Mucosa of descending colon (tissue), 3 donors: ENCODE data around the gene KSR1. TPM values are rescaled to one million over a fixed set of nuclear protein-coding genes. Genes with fewer than 3 reads are reported as not detected.

Experiments
- ATAC-seq: fragments of 200-7000 bp; cut with Tn5 transposase; one replicate; pipeline ENCODE4 v1.9.1; 2020; ENCODE audit warnings: mild to moderate bottlenecking, moderate library complexity
- DNase-seq, 3 donors: peaks; one replicate each; pipeline ENCODE4 v3.0.0-alpha.2; 2020
- H3K36me3 ChIP-seq: fragments of 200-600 bp; one replicate; pipeline ENCODE4 v1.8.0; 2021; ENCODE audit warnings: low read depth, mild to moderate bottlenecking
- H3K4me1 ChIP-seq: fragments of 200-600 bp; one replicate; pipeline ENCODE4 v1.8.0; 2021; ENCODE audit warnings: low read depth, mild to moderate bottlenecking
- H3K4me3 ChIP-seq: fragments of 200-600 bp; one replicate; pipeline ENCODE4 v1.8.0; 2021; ENCODE audit warnings: mild to moderate bottlenecking
- H3K9me3 ChIP-seq: fragments of 200-600 bp; one replicate; pipeline ENCODE4 v1.8.0; 2021; ENCODE audit warnings: mild to moderate bottlenecking
- intact Hi-C, 2 donors: fragments of 100-400 bp; cut with DNase I in 1 of 2; cut with micrococcal nuclease in 1 of 2; formaldehyde crosslinking; loops; one replicate each; pipeline versions ENCODE4 v1.11.0 to v1.11.1; 2022; cut with DNase I, micrococcal nuclease
- total RNA-seq, 3 donors: library from RNA; stranded (reverse); fragmentation: NEBNext Ultra II Directional in 2 of 3; extraction: Animal tissue kit (Norgen Biotek cat#: 25700) in 2 of 3; gene quantifications; one replicate each; pipeline versions ENCODE4 v1.2.1 to v1.2.4, GENCODE V29; 2021 to 2023
- TF ChIP-seq, protein P1 (sequence below): fragments of 200-600 bp; IDR thresholded peaks from one replicate; pipeline ENCODE4 v1.8.0; 2022; ENCODE audit warnings: antibody characterized with exemption, mild to moderate bottlenecking
- donor health status: DM: no; HTN: no; CAD: no; lungs with moderate emphysema.
- donor health status: DM: no; HTN: no; CAD: no.
- donor health status: DM: no; HTN: yes; CAD: no.

The KSR1 gene
- total RNA-seq, 3 donors from 2014 or later, result 20.5 to 50.4 (median 21.3) TPM

DNA sequence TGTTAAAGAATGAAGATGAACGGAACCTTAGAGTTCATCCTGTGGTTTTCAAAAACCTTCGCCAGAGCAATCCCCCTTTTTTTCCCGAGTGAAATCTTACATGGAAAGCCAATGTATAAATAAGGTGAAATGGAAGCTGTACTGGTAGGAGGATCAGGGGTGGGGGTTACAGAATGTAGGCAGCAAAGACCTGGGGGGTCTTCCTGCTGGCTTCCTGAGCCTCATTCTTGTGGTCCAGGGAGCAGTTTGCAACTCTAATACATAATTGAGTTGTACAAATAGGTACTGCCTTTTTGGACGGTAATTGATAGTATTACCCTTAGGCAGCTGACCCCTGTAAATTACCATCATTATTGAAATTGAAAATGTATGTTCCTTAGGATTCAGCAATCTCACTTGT is 34.1 kb downstream of the KSR1 start:
- DNase-seq (no peak), ATAC-seq (no peak)
- intact Hi-C loops, result no loop called here
- Histone ChIP-seq H3K36me3 (no peaks in the 10 kb centered on the region), H3K9me3 (no peaks in the 10 kb centered on the region), H3K4me1 (peaks cover 6% of the 10 kb centered on the region), H3K4me3 (no peak overlapping the region)
- TF ChIP-seq, protein P1, sequence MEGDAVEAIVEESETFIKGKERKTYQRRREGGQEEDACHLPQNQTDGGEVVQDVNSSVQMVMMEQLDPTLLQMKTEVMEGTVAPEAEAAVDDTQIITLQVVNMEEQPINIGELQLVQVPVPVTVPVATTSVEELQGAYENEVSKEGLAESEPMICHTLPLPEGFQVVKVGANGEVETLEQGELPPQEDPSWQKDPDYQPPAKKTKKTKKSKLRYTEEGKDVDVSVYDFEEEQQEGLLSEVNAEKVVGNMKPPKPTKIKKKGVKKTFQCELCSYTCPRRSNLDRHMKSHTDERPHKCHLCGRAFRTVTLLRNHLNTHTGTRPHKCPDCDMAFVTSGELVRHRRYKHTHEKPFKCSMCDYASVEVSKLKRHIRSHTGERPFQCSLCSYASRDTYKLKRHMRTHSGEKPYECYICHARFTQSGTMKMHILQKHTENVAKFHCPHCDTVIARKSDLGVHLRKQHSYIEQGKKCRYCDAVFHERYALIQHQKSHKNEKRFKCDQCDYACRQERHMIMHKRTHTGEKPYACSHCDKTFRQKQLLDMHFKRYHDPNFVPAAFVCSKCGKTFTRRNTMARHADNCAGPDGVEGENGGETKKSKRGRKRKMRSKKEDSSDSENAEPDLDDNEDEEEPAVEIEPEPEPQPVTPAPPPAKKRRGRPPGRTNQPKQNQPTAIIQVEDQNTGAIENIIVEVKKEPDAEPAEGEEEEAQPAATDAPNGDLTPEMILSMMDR, result no peak

DNA sequence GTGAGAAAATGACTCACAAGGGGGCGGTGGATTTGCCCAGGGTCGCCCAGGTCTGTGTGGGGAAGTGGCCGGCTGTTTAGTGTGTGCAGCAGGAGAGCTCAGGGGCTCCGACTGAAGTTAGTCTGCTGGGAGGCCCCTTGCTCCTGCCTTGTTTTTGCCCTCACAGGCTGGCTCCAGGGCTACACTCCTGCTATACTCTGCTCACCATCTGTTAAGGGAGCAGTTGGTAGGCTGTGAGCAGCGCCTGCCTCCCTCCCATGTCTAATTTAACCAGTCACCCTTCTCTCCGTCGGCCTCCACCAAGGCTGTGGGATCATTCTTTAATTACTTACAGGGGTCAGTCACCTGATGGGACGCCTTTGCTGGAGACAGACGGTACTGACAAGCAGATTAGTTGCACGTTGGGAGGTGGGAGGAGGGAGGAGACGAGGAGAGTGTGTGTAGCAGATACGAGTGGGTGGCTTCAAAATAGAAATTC is 35.5 kb downstream of the KSR1 start:
- intact Hi-C loops, result no loop called here
- Histone ChIP-seq H3K9me3 (no peaks in the 10 kb centered on the region), H3K36me3 (no peaks in the 10 kb centered on the region), H3K4me3 (no peak overlapping the region), H3K4me1 (peaks cover 3% of the 10 kb centered on the region)
- ATAC-seq (no peak), DNase-seq (no peak)
- TF ChIP-seq, protein P1, result no peak

DNA sequence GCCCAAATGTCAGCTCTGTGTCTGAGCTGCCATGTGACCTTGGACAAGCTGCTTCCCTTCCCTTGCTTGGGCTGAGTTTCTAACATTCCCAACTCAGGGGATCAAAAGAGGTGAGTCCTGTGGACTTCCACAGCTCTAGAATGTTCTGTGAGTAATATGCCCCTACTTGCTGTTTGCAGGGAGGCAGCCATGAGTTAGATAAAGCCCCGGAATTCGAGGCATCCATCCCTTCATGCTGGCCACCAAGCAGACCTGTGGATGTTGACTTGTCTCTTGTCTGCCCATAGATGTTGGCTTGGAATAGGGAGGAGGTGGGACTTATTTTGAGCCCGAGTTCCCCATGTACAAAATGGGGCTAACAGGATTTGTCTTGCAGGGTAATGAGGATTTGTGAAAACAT is 36.2 kb downstream of the KSR1 start:
- DNase-seq, result no peak
- Histone ChIP-seq H3K4me3 (no peak overlapping the region), H3K9me3 (no peaks in the 10 kb centered on the region), H3K4me1 (peaks cover 3% of the 10 kb centered on the region), H3K36me3 (no peaks in the 10 kb centered on the region)
- intact Hi-C loops, result no loop called here
- ATAC-seq, result no peak
- TF ChIP-seq, protein P1, result no peak

DNA sequence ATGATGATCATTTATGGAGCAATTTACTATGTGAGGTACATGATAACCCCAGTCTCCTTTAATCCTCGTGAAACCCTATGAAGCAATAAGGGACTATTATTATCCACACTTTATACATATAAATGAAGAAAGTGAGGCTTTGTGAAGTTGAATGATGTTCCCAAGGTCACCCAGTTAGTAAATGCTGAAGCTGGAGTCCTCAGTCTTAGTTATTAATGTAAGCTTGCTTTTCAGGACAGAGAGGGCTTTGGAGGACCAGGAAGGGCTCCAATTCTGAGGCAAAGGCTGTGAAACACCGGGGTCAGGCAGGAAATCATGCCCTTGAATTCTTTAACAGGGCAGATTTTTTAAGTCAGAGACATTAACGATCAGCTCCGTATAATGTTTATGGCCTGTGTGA is 36.8 kb downstream of the KSR1 start:
- DNase-seq (no peak), ATAC-seq (no peak)
- Histone ChIP-seq H3K4me1 (peaks cover 3% of the 10 kb centered on the region), H3K9me3 (no peaks in the 10 kb centered on the region), H3K36me3 (no peaks in the 10 kb centered on the region), H3K4me3 (no peak overlapping the region)
- TF ChIP-seq, protein P1, result no peak
- intact Hi-C loops, result no loop called here

DNA sequence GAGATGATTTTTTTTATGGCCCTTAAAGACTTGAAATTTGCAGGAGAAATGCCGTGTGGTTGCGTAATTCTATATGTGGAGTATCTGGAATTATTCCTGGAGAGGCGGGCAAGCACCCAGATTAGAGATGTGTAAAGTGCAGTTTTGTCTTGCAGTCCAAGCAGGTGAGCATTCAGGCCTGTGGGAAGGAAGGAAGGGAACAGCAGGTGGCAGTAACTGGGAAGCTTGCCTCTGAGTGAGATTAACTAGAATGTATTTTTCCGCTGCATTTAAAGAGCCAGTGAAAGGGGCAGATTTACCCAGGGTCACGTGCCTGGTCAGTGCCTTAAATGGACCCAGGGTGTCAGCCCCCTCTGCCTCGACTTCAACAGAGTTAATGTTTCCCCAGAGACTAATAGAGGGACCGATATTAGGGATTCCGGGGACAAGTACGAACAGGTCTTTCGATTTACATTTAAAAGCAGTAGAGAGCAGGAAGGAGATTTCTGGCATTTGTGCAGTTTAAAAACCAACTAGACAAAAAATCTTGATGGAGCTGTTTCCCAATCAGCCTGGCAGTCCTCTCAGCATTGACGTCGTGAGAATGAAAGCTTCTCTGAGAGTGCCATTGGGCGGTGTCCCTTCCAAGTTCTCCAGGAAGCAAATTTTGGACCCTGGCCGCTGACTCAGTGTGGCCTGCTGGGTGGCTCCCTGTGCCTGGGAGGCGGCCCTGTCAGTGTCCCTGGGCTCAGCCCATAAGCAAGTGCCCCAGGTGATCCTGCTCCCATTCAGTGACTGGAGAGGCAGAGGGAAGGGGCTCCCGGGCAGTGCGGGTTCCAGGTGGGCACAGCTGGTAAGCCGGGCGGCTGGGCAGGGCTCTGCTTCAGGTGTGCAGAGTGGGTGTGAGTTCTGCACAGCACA is 38.2 kb downstream of the KSR1 start:
- intact Hi-C loops, result loop anchor here in 1 of 2 donors (2.0 kb wide), 1 partner anchor 106 kb away; no protein-coding TSS in a partner anchor
- no peaks in the 10 kb centered on the region for H3K9me3 ChIP-seq
- TF ChIP-seq, protein P1, result no peak
- no peak overlapping the region for H3K4me3 ChIP-seq
- no peaks in the 10 kb centered on the region for H3K36me3 ChIP-seq
- DNase-seq, result peak; percentile 87 to 90 (median 88)
- peak; percentile 99 for ATAC-seq
- peaks cover 3% of the 10 kb centered on the region for H3K4me1 ChIP-seq
